Measurements from ENCODE around the gene MAGI1.

MAGI1 gene

GRCh38 chr3:65907232-65908130 is 131.2 kb downstream of the MAGI1 start:
- ChIA-PET CTCF (interaction anchor here (0.7 to 1.5 kb wide), 6 partner anchors 9 to 120 kb away, joined by 3 read pairs; no protein-coding TSS in a partner anchor), POLR2A (no interaction called here)
- no peak for TF ChIP-seq CTCF (IDR thresholded peaks at IDR 0.05; ENCODE audit: control extremely low read depth, extremely low read depth, low read depth, missing control alignments)
- DNase-seq (ENCODE audit: extremely low spot score), result no peak

GRCh38 chr3:65905771-65906170 is 132.9 kb downstream of the MAGI1 start:
- CTCF ChIA-PET, result interaction anchor here (0.7 to 1.7 kb wide), 4 partner anchors 9 to 100 kb away, joined by 3 to 4 read pairs (median 4); no protein-coding TSS in a partner anchor
- DNase-seq (ENCODE audit: extremely low spot score), result no peak
- POLR2A ChIA-PET, result no interaction called here
- TF ChIP-seq CTCF (IDR thresholded peaks at IDR 0.05; ENCODE audit: control extremely low read depth, extremely low read depth, low read depth, missing control alignments), result no peak

- DNase-seq (ENCODE audit: extremely low spot score), result no peak
- CTCF ChIA-PET, result interaction anchor here (1.5 kb wide), 1 partner anchor 16 kb away, joined by 4 read pairs; no protein-coding TSS in a partner anchor
These were observed 134.7 kb downstream of the MAGI1 start for GRCh38 chr3:65904016-65904415.

GRCh38 chr3:65902304-65902793 is 136.4 kb downstream of the MAGI1 start:
- POLR2A ChIA-PET, result no interaction called here
- DNase-seq (ENCODE audit: extremely low spot score), result no peak
- CTCF ChIA-PET, result interaction anchor here (0.9 to 1.8 kb wide), 4 partner anchors 9 to 18 kb away, joined by 3 to 4 read pairs (median 3); no protein-coding TSS in a partner anchor
- no peak for TF ChIP-seq CTCF (IDR thresholded peaks at IDR 0.05; ENCODE audit: control extremely low read depth, extremely low read depth, low read depth, missing control alignments)

More at GRCh38 chr3:65904016-65904415, 134.7 kb downstream of the MAGI1 start:
- TF ChIP-seq CTCF (IDR thresholded peaks at IDR 0.05; ENCODE audit: control extremely low read depth, extremely low read depth, low read depth, missing control alignments), result no peak
- POLR2A ChIA-PET, result no interaction called here

- POLR2A ChIA-PET, result no interaction called here
- CTCF ChIA-PET, result no interaction called here
- no peak for TF ChIP-seq CTCF (IDR thresholded peaks at IDR 0.05; ENCODE audit: control extremely low read depth, extremely low read depth, low read depth, missing control alignments)
- no peak for DNase-seq (ENCODE audit: extremely low spot score)
These were observed 137.5 kb downstream of the MAGI1 start for GRCh38 chr3:65901226-65901625.

- no peak for DNase-seq (ENCODE audit: extremely low spot score)
- no peak for TF ChIP-seq CTCF (IDR thresholded peaks at IDR 0.05; ENCODE audit: control extremely low read depth, extremely low read depth, low read depth, missing control alignments)
- CTCF ChIA-PET, result interaction anchor here (0.8 kb wide), 1 partner anchor 9 kb away, joined by 3 read pairs; no protein-coding TSS in a partner anchor
- POLR2A ChIA-PET, result no interaction called here
These were observed 139.5 kb downstream of the MAGI1 start for GRCh38 chr3:65899226-65899625.

Data from GM10248 (cell line).